Endothelial cell of umbilical vein (primary cell): ENCODE measurements around the gene TRIM71.

Experiments used
- JUN ChIP-seq: IDR thresholded peaks from 2 replicates; pipeline ENCODE4 v1.6.1; 2011; ENCODE audit warnings: borderline replicate concordance, low read depth; ENCODE audit not compliant: insufficient read length, insufficient read depth
- MAX ChIP-seq: IDR thresholded peaks from 2 replicates; pipeline ENCODE4 v1.6.1; 2011; ENCODE audit not compliant: insufficient read depth, insufficient read length
- POLR2A ChIP-seq: IDR thresholded peaks from 2 replicates; pipeline ENCODE4 v1.6.1; 2012; ENCODE audit warnings: low read depth, mild to moderate bottlenecking, control low read depth, low read length
- TF ChIP-seq, protein P1 (sequence below), 2 donors: IDR thresholded peaks; 1 replicate in 1 of 2; 2 replicates in 1 of 2; pipeline ENCODE4 v1.5.1; 2011; ENCODE audit warnings: low read length in 2 of 2, mild to moderate bottlenecking in 2 of 2, moderate library complexity in 2 of 2, control low read depth in 1 of 2, inconsistent platforms in 1 of 2, low read depth in 1 of 2; ENCODE audit not compliant: insufficient read depth in 1 of 2; ENCODE audit errors: extremely low read depth in 1 of 2

- TF ChIP-seq, protein P1, sequence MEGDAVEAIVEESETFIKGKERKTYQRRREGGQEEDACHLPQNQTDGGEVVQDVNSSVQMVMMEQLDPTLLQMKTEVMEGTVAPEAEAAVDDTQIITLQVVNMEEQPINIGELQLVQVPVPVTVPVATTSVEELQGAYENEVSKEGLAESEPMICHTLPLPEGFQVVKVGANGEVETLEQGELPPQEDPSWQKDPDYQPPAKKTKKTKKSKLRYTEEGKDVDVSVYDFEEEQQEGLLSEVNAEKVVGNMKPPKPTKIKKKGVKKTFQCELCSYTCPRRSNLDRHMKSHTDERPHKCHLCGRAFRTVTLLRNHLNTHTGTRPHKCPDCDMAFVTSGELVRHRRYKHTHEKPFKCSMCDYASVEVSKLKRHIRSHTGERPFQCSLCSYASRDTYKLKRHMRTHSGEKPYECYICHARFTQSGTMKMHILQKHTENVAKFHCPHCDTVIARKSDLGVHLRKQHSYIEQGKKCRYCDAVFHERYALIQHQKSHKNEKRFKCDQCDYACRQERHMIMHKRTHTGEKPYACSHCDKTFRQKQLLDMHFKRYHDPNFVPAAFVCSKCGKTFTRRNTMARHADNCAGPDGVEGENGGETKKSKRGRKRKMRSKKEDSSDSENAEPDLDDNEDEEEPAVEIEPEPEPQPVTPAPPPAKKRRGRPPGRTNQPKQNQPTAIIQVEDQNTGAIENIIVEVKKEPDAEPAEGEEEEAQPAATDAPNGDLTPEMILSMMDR (IDR thresholded peaks at IDR 0.05; ENCODE audit: extremely low read depth in 1 of 2, insufficient read depth in 1 of 2, low read depth in 1 of 2, low read length in 2 of 2), result no peak
- no peak for TF ChIP-seq MAX
- no peak for TF ChIP-seq POLR2A
- TF ChIP-seq JUN, result no peak
Observed at GRCh38 chr3:32819551-32820348, 2.0 kb downstream of the TRIM71 start.
